HepG2 (cell line): ENCODE data around the gene FOLR3. TPM values are rescaled to one million over a fixed set of nuclear protein-coding genes. Genes with fewer than 3 reads are reported as not detected.

Source experiments
- AGO1 ChIP-seq: fragments of 200-400 bp; formaldehyde crosslinking; IDR thresholded peaks from 2 replicates; pipeline ENCODE4 v1.6.1; 2017; ENCODE audit warnings: mild to moderate bottlenecking, low read depth, low read length, moderate library complexity; ENCODE audit not compliant: poor library complexity, severe bottlenecking
- BORCS8-MEF2B ChIP-seq: sonication (generic); formaldehyde crosslinking; IDR thresholded peaks from 2 replicates; pipeline ENCODE4 v1.8.0; 2022; ENCODE audit warnings: mild to moderate bottlenecking, missing genetic modification reagents
- CEBPB ChIP-seq: IDR thresholded peaks from 2 replicates; pipeline ENCODE4 v1.6.1; 2011; ENCODE audit warnings: low read depth, low read length, improper control_type of control experiment, borderline replicate concordance
- CEBPG ChIP-seq: IDR thresholded peaks from 2 replicates; pipeline ENCODE4 v1.6.1; 2016
- DMAP1 ChIP-seq: IDR thresholded peaks from 2 replicates; pipeline ENCODE4 v1.6.1; 2016
- GATA4 ChIP-seq: sonication (generic); IDR thresholded peaks from 2 replicates; pipeline ENCODE4 v1.6.1; 2016; ENCODE audit warnings: antibody characterized with exemption, low read depth, borderline replicate concordance
- GZF1 ChIP-seq: sonication (generic); formaldehyde crosslinking; IDR thresholded peaks from 2 replicates; pipeline ENCODE4 v1.5.1; 2020; ENCODE audit warnings: mild to moderate bottlenecking, missing genetic modification reagents
- HNRNPH1 ChIP-seq: fragments of 200-400 bp; formaldehyde crosslinking; optimal IDR thresholded peaks from 2 replicates; pipeline ENCODE3; 2017; ENCODE audit warnings: mild to moderate bottlenecking, low read depth, low read length
- IKZF5 ChIP-seq: IDR thresholded peaks from 2 replicates; pipeline ENCODE4 v1.6.1; 2018; ENCODE audit warnings: missing genetic modification reagents, mild to moderate bottlenecking, missing compliant biosample characterization
- KLF9 ChIP-seq: IDR thresholded peaks from 2 replicates; pipeline ENCODE4 v1.6.1; 2016; ENCODE audit warnings: low read depth
- NR0B2 ChIP-seq: sonication (generic); formaldehyde crosslinking; IDR thresholded peaks from 2 replicates; pipeline ENCODE4 v1.4.0; 2020; ENCODE audit warnings: mild to moderate bottlenecking, missing genetic modification reagents
- PAXIP1 ChIP-seq: sonication (generic); formaldehyde crosslinking; conservative IDR thresholded peaks from 2 replicates; pipeline ENCODE4 v1.4.0; 2020; ENCODE audit warnings: mild to moderate bottlenecking, missing genetic modification reagents, moderate library complexity
- PHF21A ChIP-seq: sonication (generic); formaldehyde crosslinking; IDR thresholded peaks from 2 replicates; pipeline ENCODE4 v1.5.0; 2020; ENCODE audit warnings: mild to moderate bottlenecking, missing genetic modification reagents
- SETDB1 ChIP-seq: sonication (generic); formaldehyde crosslinking; IDR thresholded peaks from 2 replicates; pipeline ENCODE4 v1.5.1; 2020; ENCODE audit warnings: missing genetic modification reagents, mild to moderate bottlenecking, borderline replicate concordance
- SSRP1 ChIP-seq: IDR thresholded peaks from 2 replicates; pipeline ENCODE4 v1.6.1; 2016; ENCODE audit warnings: control low read depth
- TMF1 ChIP-seq: sonication (generic); formaldehyde crosslinking; IDR thresholded peaks from 2 replicates; pipeline ENCODE4 v1.8.1; 2022; ENCODE audit warnings: low read depth, missing genetic modification reagents
- YY1 ChIP-seq: IDR thresholded peaks from 2 replicates; pipeline ENCODE4 v1.6.1; 2011; ENCODE audit warnings: low read length, low read depth, moderate library complexity, mild to moderate bottlenecking; ENCODE audit not compliant: insufficient read depth, insufficient replicate concordance
- ZNF331 ChIP-seq: sonication (generic); formaldehyde crosslinking; IDR thresholded peaks from 2 replicates; pipeline ENCODE4 v1.4.0; 2020; ENCODE audit warnings: missing genetic modification reagents
- ZNF354B ChIP-seq: sonication (generic); formaldehyde crosslinking; IDR thresholded peaks from 2 replicates; pipeline ENCODE4 v1.8.0; 2022; ENCODE audit warnings: mild to moderate bottlenecking, missing genetic modification reagents
- ZNF530 ChIP-seq: sonication (generic); formaldehyde crosslinking; IDR thresholded peaks from 2 replicates; pipeline ENCODE4 v1.5.0; 2020; ENCODE audit warnings: low read depth, mild to moderate bottlenecking, missing genetic modification reagents
- ZNF704 ChIP-seq: sonication (generic); formaldehyde crosslinking; IDR thresholded peaks from 2 replicates; pipeline ENCODE4 v1.8.1; 2023; ENCODE audit warnings: mild to moderate bottlenecking, inconsistent platforms, moderate library complexity, missing genetic modification reagents, borderline replicate concordance
- ZNF749 ChIP-seq: sonication (generic); formaldehyde crosslinking; IDR thresholded peaks from 2 replicates; pipeline ENCODE4 v1.8.0; 2022; ENCODE audit warnings: mild to moderate bottlenecking, missing genetic modification reagents, moderate library complexity, borderline replicate concordance
- polyA plus RNA-seq, 8 experiments: library from polyadenylated mRNA; depleted of rRNA in 3 of 8; stranded (reverse) in 7 of 8; unstranded in 1 of 8; fragments of >200 nt; fragmentation: Illumina TruSeq in 4 of 8; extraction: Trizol in 4 of 8; gene quantifications; 2 replicates each; pipeline versions ENCODE4 v1.2.1 to v1.2.3, GENCODE V29; 2011 to 2016; ENCODE audit warnings: low read depth in 4 of 8, missing spikeins in 1 of 8, mixed read lengths in 1 of 8; ENCODE audit not compliant: insufficient read depth in 1 of 8
- total RNA-seq, 5 experiments: library from RNA; depleted of rRNA; stranded (reverse); fragments of >200 nt; fragmentation: Illumina TruSeq; extraction: Trizol; gene quantifications; 2 replicates each; pipeline ENCODE4 v1.2.3, GENCODE V29; 2016; ENCODE audit warnings: low read depth in 1 of 5

Gene FOLR3
- total and polyA plus RNA-seq, 2 of the 13 experiments (the other 11 are each of a cell fraction or from before 2014, with no cell fraction given): not detected

- TF ChIP-seq ZNF704 (CRISPR knock-in tag) (no peak), CEBPG (CRISPR knock-in tag) (peak; percentile 17; the same call in 1 of the 2 replicates), SSRP1 (CRISPR knock-in tag) (0 out of 2 replicates have a peak, but pooled peaks have one; percentile 66), YY1 (no peak), PHF21A (CRISPR knock-in tag) (no peak), GZF1 (CRISPR knock-in tag) (no peak), GATA4 (no peak), KLF9 (CRISPR knock-in tag) (no peak), ZNF749 (CRISPR knock-in tag) (no peak), ZNF331 (CRISPR knock-in tag) (no peak), TMF1 (CRISPR knock-in tag) (no peak), SETDB1 (no peak), DMAP1 (CRISPR knock-in tag) (no peak), BORCS8-MEF2B (CRISPR knock-in tag) (0 out of 2 replicates have a peak, but pooled peaks have one; percentile 34), AGO1 (no peak), ZNF530 (CRISPR knock-in tag) (no peak), CEBPB (no peak), PAXIP1 (CRISPR knock-in tag) (no peak), ZNF354B (CRISPR knock-in tag) (no peak), IKZF5 (CRISPR knock-in tag) (peak; percentile 33; the same call in 1 of the 2 replicates), HNRNPH1 (no peak), NR0B2 (CRISPR knock-in tag) (no peak)
Observed at GRCh38 chr11:72091292-72091691, 44.2 kb upstream of the FOLR3 start (continued).
